Liver (tissue), 9 donors: ENCODE measurements around the gene DLX4. TPM values are rescaled to one million over a fixed set of nuclear protein-coding genes. Genes with fewer than 3 reads are reported as not detected.

Source experiments
- DNase-seq: peaks from one replicate; pipeline ENCODE4 v3.0.0-alpha.2; 2017; ENCODE audit warnings: low spot score
- H3K27ac ChIP-seq, 2 donors: one replicate each; pipeline ENCODE4 v1.7.0; 2013; ENCODE audit warnings: inconsistent platforms in 2 of 2, low read length in 2 of 2, control low read depth in 1 of 2, low read depth in 1 of 2, mild to moderate bottlenecking in 1 of 2
- H3K27me3 ChIP-seq, 4 donors: one replicate each; pipeline versions ENCODE4 v1.6.1 to v1.7.0; 2013; ENCODE audit warnings: low read length in 3 of 4, inconsistent platforms in 1 of 4, mild to moderate bottlenecking in 1 of 4, moderate library complexity in 1 of 4; ENCODE audit not compliant: control insufficient read depth in 4 of 4, insufficient read depth in 4 of 4
- H3K36me3 ChIP-seq, 4 donors: one replicate each; pipeline versions ENCODE4 v1.6.1 to v1.7.0; 2013; ENCODE audit warnings: low read length in 3 of 4, mild to moderate bottlenecking in 3 of 4, low read depth in 1 of 4, moderate library complexity in 1 of 4; ENCODE audit not compliant: control insufficient read depth in 4 of 4, insufficient read depth in 3 of 4
- H3K4me1 ChIP-seq, 4 donors: one replicate each; pipeline versions ENCODE4 v1.6.1 to v1.7.0; 2013; ENCODE audit warnings: low read length in 3 of 4, mild to moderate bottlenecking in 3 of 4, moderate library complexity in 1 of 4; ENCODE audit not compliant: control insufficient read depth in 4 of 4, insufficient read depth in 4 of 4
- H3K4me3 ChIP-seq, 3 donors: one replicate each; pipeline versions ENCODE4 v1.6.1 to v1.7.0; 2013; ENCODE audit warnings: low read length in 3 of 3, control low read depth in 1 of 3, low read depth in 1 of 3, mild to moderate bottlenecking in 1 of 3
- H3K9ac ChIP-seq, 2 donors: one replicate each; pipeline ENCODE4 v1.7.0; 2013; ENCODE audit warnings: low read length in 2 of 2, mild to moderate bottlenecking in 2 of 2, moderate library complexity in 2 of 2, control low read depth in 1 of 2, low read depth in 1 of 2
- H3K9me3 ChIP-seq, 4 donors: one replicate each; pipeline versions ENCODE4 v1.6.1 to v1.7.0; 2013; ENCODE audit warnings: low read length in 3 of 4; ENCODE audit not compliant: control insufficient read depth in 4 of 4
- EGR1 ChIP-seq, 2 donors: IDR thresholded peaks; 2 replicates each; pipeline ENCODE4 v1.6.1; 2016 to 2018; ENCODE audit warnings: antibody characterized with exemption in 2 of 2, low read depth in 2 of 2
- FOXA1 ChIP-seq: IDR thresholded peaks from 2 replicates; pipeline ENCODE4 v1.6.1; 2016; ENCODE audit warnings: antibody characterized with exemption
- FOXA2 ChIP-seq: IDR thresholded peaks from 2 replicates; pipeline ENCODE4 v1.6.1; 2016; ENCODE audit warnings: antibody characterized with exemption
- HNF4G ChIP-seq: IDR thresholded peaks from 2 replicates; pipeline ENCODE4 v1.6.1; 2016; ENCODE audit warnings: antibody characterized with exemption
- JUND ChIP-seq, 2 donors: IDR thresholded peaks; 2 replicates each; pipeline ENCODE4 v1.6.1; 2016; ENCODE audit warnings: antibody characterized with exemption in 2 of 2
- NR2F2 ChIP-seq: IDR thresholded peaks from 2 replicates; pipeline ENCODE4 v1.6.1; 2016; ENCODE audit warnings: antibody characterized with exemption
- RAD21 ChIP-seq, 2 donors: IDR thresholded peaks; 2 replicates each; pipeline ENCODE4 v1.6.1; 2016; ENCODE audit warnings: antibody characterized with exemption in 2 of 2, mild to moderate bottlenecking in 2 of 2
- RXRA ChIP-seq, 2 donors: IDR thresholded peaks; 2 replicates each; pipeline ENCODE4 v1.6.1; 2017 to 2018; ENCODE audit warnings: antibody characterized with exemption in 2 of 2, mild to moderate bottlenecking in 1 of 2
- SP1 ChIP-seq: IDR thresholded peaks from 2 replicates; pipeline ENCODE4 v1.6.1; 2018; ENCODE audit warnings: antibody characterized with exemption, mild to moderate bottlenecking
- TAF1 ChIP-seq: conservative IDR thresholded peaks from 2 replicates; pipeline ENCODE4 v1.6.1; 2016; ENCODE audit warnings: antibody characterized with exemption, mild to moderate bottlenecking
- YY1 ChIP-seq: IDR thresholded peaks from 2 replicates; pipeline ENCODE4 v1.6.1; 2016; ENCODE audit warnings: antibody characterized with exemption, mild to moderate bottlenecking
- WGBS: extraction: QIAGEN DNeasy Blood & Tissue Kit; methylation state at CpG from one replicate; pipeline ENCODE4 v1.1.7; 2013; 5-methylcytosine and 5-hydroxymethylcytosine counted together
- polyA plus RNA-seq, 2 donors: library from polyadenylated mRNA; stranded (reverse) in 1 of 2; unstranded in 1 of 2; fragments of 200-250 nt in 1 of 2; fragments of >200 nt in 1 of 2; fragmentation: Nextera tagmentation in 1 of 2; extraction: Ambion mirVana in 1 of 2; gene quantifications; one replicate each; pipeline versions ENCODE4 v1.2.1 to v1.2.3, GENCODE V29; 2013 to 2015
- total RNA-seq, 2 donors: library from RNA; depleted of rRNA; stranded (reverse); fragments of >200 nt; gene quantifications; one replicate each; pipeline ENCODE4 v1.2.3, GENCODE V29; 2014
- TF ChIP-seq, protein P1 (sequence below): fragments of 150-350 bp; IDR thresholded peaks from 2 replicates; pipeline ENCODE4 v1.5.1; 2017; ENCODE audit warnings: improper control_type of control experiment, low read depth, low read length; ENCODE audit not compliant: missing input control
- TF ChIP-seq, protein P2 (sequence below): IDR thresholded peaks from 2 replicates; pipeline ENCODE4 v1.6.1; 2016; ENCODE audit warnings: antibody characterized with exemption
- TF ChIP-seq, protein P3 (sequence below): IDR thresholded peaks from 2 replicates; pipeline ENCODE4 v1.6.1; 2016; ENCODE audit warnings: antibody characterized with exemption, mild to moderate bottlenecking
- TF ChIP-seq, protein P4 (sequence below): IDR thresholded peaks from 2 replicates; pipeline ENCODE4 v1.6.1; 2016; ENCODE audit warnings: antibody characterized with exemption
- TF ChIP-seq, protein P5 (sequence below): IDR thresholded peaks from 2 replicates; pipeline ENCODE4 v1.6.1; 2016; ENCODE audit warnings: antibody characterized with exemption
- donor health status: healthy.
- donor health status: healthy.
- donor health status: healthy.
- donor health status: healthy.
- donor health status: healthy.

Gene DLX4
- total and polyA plus RNA-seq, 4 donors: not detected

DNA sequence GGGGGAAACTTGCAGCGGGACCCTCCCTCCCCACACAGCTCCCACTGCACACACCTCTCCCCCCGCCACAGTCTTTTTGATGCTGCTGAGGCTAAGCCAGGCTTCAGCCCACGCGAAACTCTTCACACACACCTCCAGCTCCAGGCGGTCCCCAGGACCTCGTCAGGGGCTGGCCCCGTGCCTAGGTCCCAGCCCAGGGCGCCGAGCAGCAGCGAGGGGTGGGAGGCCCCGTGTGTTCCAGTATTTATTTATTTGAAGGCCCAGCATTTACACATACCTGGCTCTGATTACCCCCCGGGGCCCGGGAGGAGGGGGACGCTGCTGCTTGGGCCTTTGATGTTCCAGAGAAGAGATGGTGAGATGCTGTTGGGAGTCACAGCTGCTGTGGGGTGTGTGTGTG lies 44.9 kb upstream of the DLX4 start:
- 57% methylated on average over 14 of the region's 14 CpGs for WGBS
- no peaks in the 10 kb centered on the region for H3K9me3 ChIP-seq

DNA sequence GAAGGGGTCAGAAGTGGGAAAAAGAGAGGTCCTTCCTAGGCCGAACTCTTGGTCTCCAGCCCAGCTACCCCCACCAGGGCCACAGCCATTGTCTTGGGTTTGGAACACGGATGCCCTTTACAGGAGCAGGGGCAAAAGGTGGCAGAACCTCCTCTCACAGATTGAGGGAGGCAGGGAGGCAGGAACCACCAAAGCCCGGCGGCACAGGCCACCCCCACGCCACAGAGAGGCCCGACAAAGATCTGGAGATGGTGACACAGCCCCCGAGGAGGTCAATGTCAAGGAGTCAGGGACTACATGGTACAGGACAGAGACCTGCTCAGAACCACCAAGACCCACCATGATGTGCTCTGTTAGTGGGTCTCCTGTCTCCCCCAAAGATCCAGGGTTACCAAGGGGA lies 44.4 kb upstream of the DLX4 start:
- 72% methylated on average over 7 of the region's 7 CpGs for WGBS
- Histone ChIP-seq H3K4me3 (no peak overlapping the region), H3K27ac (no peak overlapping the region), H3K9me3 (no peaks in the 10 kb centered on the region), H3K9ac (no peak overlapping the region), H3K27me3 (peaks cover 0 to 5% (median 2%) of the 10 kb centered on the region in 4 donors), H3K4me1 (no peaks in the 10 kb centered on the region), H3K36me3 (no peaks in the 10 kb centered on the region)
- TF ChIP-seq HNF4G (no peak), EGR1 (IDR thresholded peaks at IDR 0.05; ENCODE audit: low read depth in 2 of 2) (no peak), RAD21 (IDR thresholded peaks at IDR 0.05) (no peak), RXRA (IDR thresholded peaks at IDR 0.05) (no peak), TAF1 (no peak)
- TF ChIP-seq, protein P1, sequence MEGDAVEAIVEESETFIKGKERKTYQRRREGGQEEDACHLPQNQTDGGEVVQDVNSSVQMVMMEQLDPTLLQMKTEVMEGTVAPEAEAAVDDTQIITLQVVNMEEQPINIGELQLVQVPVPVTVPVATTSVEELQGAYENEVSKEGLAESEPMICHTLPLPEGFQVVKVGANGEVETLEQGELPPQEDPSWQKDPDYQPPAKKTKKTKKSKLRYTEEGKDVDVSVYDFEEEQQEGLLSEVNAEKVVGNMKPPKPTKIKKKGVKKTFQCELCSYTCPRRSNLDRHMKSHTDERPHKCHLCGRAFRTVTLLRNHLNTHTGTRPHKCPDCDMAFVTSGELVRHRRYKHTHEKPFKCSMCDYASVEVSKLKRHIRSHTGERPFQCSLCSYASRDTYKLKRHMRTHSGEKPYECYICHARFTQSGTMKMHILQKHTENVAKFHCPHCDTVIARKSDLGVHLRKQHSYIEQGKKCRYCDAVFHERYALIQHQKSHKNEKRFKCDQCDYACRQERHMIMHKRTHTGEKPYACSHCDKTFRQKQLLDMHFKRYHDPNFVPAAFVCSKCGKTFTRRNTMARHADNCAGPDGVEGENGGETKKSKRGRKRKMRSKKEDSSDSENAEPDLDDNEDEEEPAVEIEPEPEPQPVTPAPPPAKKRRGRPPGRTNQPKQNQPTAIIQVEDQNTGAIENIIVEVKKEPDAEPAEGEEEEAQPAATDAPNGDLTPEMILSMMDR: no peak
- TF ChIP-seq, protein P2, sequence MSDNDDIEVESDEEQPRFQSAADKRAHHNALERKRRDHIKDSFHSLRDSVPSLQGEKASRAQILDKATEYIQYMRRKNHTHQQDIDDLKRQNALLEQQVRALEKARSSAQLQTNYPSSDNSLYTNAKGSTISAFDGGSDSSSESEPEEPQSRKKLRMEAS: no peak
- no peak for DNase-seq

More for the DNA sequence above, 44.9 kb upstream of the DLX4 start:
- no peak for DNase-seq
- H3K27ac ChIP-seq: no peak overlapping the region
- TF ChIP-seq, protein P3, sequence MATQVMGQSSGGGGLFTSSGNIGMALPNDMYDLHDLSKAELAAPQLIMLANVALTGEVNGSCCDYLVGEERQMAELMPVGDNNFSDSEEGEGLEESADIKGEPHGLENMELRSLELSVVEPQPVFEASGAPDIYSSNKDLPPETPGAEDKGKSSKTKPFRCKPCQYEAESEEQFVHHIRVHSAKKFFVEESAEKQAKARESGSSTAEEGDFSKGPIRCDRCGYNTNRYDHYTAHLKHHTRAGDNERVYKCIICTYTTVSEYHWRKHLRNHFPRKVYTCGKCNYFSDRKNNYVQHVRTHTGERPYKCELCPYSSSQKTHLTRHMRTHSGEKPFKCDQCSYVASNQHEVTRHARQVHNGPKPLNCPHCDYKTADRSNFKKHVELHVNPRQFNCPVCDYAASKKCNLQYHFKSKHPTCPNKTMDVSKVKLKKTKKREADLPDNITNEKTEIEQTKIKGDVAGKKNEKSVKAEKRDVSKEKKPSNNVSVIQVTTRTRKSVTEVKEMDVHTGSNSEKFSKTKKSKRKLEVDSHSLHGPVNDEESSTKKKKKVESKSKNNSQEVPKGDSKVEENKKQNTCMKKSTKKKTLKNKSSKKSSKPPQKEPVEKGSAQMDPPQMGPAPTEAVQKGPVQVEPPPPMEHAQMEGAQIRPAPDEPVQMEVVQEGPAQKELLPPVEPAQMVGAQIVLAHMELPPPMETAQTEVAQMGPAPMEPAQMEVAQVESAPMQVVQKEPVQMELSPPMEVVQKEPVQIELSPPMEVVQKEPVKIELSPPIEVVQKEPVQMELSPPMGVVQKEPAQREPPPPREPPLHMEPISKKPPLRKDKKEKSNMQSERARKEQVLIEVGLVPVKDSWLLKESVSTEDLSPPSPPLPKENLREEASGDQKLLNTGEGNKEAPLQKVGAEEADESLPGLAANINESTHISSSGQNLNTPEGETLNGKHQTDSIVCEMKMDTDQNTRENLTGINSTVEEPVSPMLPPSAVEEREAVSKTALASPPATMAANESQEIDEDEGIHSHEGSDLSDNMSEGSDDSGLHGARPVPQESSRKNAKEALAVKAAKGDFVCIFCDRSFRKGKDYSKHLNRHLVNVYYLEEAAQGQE: no peak
- no peak for TF ChIP-seq JUND (IDR thresholded peaks at IDR 0.05)
- TF ChIP-seq, protein P4, sequence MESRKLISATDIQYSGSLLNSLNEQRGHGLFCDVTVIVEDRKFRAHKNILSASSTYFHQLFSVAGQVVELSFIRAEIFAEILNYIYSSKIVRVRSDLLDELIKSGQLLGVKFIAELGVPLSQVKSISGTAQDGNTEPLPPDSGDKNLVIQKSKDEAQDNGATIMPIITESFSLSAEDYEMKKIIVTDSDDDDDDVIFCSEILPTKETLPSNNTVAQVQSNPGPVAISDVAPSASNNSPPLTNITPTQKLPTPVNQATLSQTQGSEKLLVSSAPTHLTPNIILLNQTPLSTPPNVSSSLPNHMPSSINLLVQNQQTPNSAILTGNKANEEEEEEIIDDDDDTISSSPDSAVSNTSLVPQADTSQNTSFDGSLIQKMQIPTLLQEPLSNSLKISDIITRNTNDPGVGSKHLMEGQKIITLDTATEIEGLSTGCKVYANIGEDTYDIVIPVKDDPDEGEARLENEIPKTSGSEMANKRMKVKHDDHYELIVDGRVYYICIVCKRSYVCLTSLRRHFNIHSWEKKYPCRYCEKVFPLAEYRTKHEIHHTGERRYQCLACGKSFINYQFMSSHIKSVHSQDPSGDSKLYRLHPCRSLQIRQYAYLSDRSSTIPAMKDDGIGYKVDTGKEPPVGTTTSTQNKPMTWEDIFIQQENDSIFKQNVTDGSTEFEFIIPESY: no peak
- TF ChIP-seq FOXA1: no peak
- TF ChIP-seq, protein P1: no peak
- no peak for TF ChIP-seq NR2F2
- TF ChIP-seq SP1: no peak
- TF ChIP-seq HNF4G: no peak
- TF ChIP-seq, protein P2: no peak
- no peak for TF ChIP-seq YY1
- TF ChIP-seq RXRA (IDR thresholded peaks at IDR 0.05): no peak
- TF ChIP-seq, protein P5, sequence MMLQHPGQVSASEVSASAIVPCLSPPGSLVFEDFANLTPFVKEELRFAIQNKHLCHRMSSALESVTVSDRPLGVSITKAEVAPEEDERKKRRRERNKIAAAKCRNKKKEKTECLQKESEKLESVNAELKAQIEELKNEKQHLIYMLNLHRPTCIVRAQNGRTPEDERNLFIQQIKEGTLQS: no peak
- TF ChIP-seq EGR1 (IDR thresholded peaks at IDR 0.05; ENCODE audit: low read depth in 2 of 2): no peak
- TF ChIP-seq RAD21 (IDR thresholded peaks at IDR 0.05): no peak
- no peak for TF ChIP-seq FOXA2
- H3K27me3 ChIP-seq: peaks cover 0 to 3% (median 1%) of the 10 kb centered on the region in 4 donors
- no peak overlapping the region for H3K9ac ChIP-seq
- H3K4me1 ChIP-seq: no peaks in the 10 kb centered on the region
- no peaks in the 10 kb centered on the region for H3K36me3 ChIP-seq
- H3K4me3 ChIP-seq: no peak overlapping the region
